A549 (cell line): ENCODE results near the gene SMARCA4.

Source experiments
- BHLHE40 ChIP-seq: IDR thresholded peaks from 2 replicates; pipeline ENCODE4 v1.6.1; 2012; ENCODE audit warnings: low read depth, low read length, inconsistent platforms
- EP300 ChIP-seq, 2 experiments: fragments of >200 bp; sonication (Bioruptor Twin); formaldehyde crosslinking; IDR thresholded peaks; 2 replicates in 1 of 2; 3 replicates in 1 of 2; pipeline ENCODE4 v1.6.1; 2016 to 2017
- RAD21 ChIP-seq, 2 experiments: fragments of >200 bp in 1 of 2; sonication (Bioruptor Twin) in 1 of 2; formaldehyde crosslinking in 1 of 2; IDR thresholded peaks in 1 of 2; conservative IDR thresholded peaks in 1 of 2; 2 replicates in 1 of 2; 3 replicates in 1 of 2; pipeline ENCODE4 v1.6.1; 2012 to 2018; ENCODE audit warnings: inconsistent platforms in 1 of 2
- RFX5 ChIP-seq: fragments of 450-650 bp; IDR thresholded peaks from 2 replicates; pipeline ENCODE4 v1.7.1; 2014; ENCODE audit warnings: antibody characterized with exemption, mild to moderate bottlenecking, moderate library complexity
- TF ChIP-seq, protein P1 (sequence below): IDR thresholded peaks from 2 replicates; pipeline ENCODE4 v1.6.1; 2012
- TF ChIP-seq, protein P2 (sequence below): fragments of >200 bp; sonication (Bioruptor Twin); formaldehyde crosslinking; IDR thresholded peaks from 3 replicates; pipeline ENCODE4 v1.5.1; 2016

DNA sequence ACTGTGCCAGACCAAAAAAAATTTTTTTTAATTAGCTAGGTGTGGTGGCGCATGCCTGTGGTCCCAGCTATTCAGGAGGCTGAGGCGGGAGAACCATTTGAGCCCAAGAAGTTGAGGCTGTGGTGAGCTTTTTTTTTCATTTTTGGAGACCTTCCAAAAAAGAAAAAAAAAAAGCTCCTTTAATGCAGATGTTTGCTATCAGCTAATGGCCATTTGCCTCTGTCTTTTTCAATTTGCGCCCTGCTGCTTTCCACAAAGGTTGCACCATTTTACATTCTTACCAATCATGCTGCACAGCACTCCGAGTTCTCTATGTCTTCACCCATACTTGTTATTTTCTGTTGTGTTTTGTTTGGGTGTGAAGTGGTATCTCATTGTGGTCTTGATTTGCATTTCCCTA lies 15.6 kb upstream of the SMARCA4 start:
- TF ChIP-seq BHLHE40 (no peak), EP300 (IDR thresholded peaks at IDR 0.05) (no peak), RAD21 (conservative IDR thresholded peaks at IDR 0.05 in 1 of 2, IDR thresholded peaks at IDR 0.05 in 1 of 2) (no peak), RFX5 (no peak)
- TF ChIP-seq, protein P1, sequence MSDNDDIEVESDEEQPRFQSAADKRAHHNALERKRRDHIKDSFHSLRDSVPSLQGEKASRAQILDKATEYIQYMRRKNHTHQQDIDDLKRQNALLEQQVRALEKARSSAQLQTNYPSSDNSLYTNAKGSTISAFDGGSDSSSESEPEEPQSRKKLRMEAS: no peak
- TF ChIP-seq, protein P2, sequence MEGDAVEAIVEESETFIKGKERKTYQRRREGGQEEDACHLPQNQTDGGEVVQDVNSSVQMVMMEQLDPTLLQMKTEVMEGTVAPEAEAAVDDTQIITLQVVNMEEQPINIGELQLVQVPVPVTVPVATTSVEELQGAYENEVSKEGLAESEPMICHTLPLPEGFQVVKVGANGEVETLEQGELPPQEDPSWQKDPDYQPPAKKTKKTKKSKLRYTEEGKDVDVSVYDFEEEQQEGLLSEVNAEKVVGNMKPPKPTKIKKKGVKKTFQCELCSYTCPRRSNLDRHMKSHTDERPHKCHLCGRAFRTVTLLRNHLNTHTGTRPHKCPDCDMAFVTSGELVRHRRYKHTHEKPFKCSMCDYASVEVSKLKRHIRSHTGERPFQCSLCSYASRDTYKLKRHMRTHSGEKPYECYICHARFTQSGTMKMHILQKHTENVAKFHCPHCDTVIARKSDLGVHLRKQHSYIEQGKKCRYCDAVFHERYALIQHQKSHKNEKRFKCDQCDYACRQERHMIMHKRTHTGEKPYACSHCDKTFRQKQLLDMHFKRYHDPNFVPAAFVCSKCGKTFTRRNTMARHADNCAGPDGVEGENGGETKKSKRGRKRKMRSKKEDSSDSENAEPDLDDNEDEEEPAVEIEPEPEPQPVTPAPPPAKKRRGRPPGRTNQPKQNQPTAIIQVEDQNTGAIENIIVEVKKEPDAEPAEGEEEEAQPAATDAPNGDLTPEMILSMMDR: no peak
